Anterior cingulate cortex (tissue), 58 donors: ENCODE data around the gene CFAP157.

Experiments used
- DNase-seq, 58 donors: peaks; one replicate each; lab custom pipeline; 2025; lab: John Stamatoyannopoulos, UW

The CFAP157 gene

GRCh38 chr9:127690735-127691134 lies 16.1 kb upstream of the CFAP157 start:
- DNase-seq = peak in 1 of 58 donors; percentile 17

- no peak for DNase-seq
Measured at GRCh38 chr9:127692071-127692470, 14.7 kb upstream of the CFAP157 start.

GRCh38 chr9:127693143-127693542 lies 13.6 kb upstream of the CFAP157 start:
- DNase-seq = peak in 24 of 58 donors; percentile 4 to 82 (median 39)

- no peak for DNase-seq
Measured at GRCh38 chr9:127693697-127694096, 13.1 kb upstream of the CFAP157 start.

- DNase-seq = no peak
Measured at GRCh38 chr9:127694890-127695720, 11.7 kb upstream of the CFAP157 start.

GRCh38 chr9:127697575-127697974 lies 9.2 kb upstream of the CFAP157 start:
- DNase-seq = no peak

GRCh38 chr9:127698386-127698785 lies 8.4 kb upstream of the CFAP157 start:
- no peak for DNase-seq

- peak; percentile 71 to 98 (median 94) for DNase-seq
Measured at GRCh38 chr9:127698985-127699670, 7.7 kb upstream of the CFAP157 start.

GRCh38 chr9:127700140-127700539 lies 6.6 kb upstream of the CFAP157 start:
- peak in 24 of 58 donors; percentile 8 to 76 (median 45) for DNase-seq

GRCh38 chr9:127700594-127701255 lies 6.1 kb upstream of the CFAP157 start:
- no peak for DNase-seq

- DNase-seq = peak in 10 of 58 donors; percentile 17 to 61 (median 26)
Measured at GRCh38 chr9:127703289-127703946, 3.4 kb upstream of the CFAP157 start.

- DNase-seq = no peak
Measured at GRCh38 chr9:127705577-127706379, 1.0 kb upstream of the CFAP157 start.

GRCh38 chr9:127707766-127708165 lies 978 bp downstream of the CFAP157 start:
- no peak for DNase-seq

GRCh38 chr9:127708952-127709587 lies 2.3 kb downstream of the CFAP157 start:
- DNase-seq = no peak

- DNase-seq = no peak
Measured at GRCh38 chr9:127710204-127710783, 3.5 kb downstream of the CFAP157 start.

GRCh38 chr9:127711226-127711701 lies 4.5 kb downstream of the CFAP157 start:
- no peak for DNase-seq

- DNase-seq = no peak
Measured at GRCh38 chr9:127711831-127712274, 5.1 kb downstream of the CFAP157 start.

- no peak for DNase-seq
Measured at GRCh38 chr9:127712371-127712770, 5.6 kb downstream of the CFAP157 start.

- no peak for DNase-seq
Measured at GRCh38 chr9:127712867-127713266, 6.1 kb downstream of the CFAP157 start.
